HepG2 (cell line): Measurements from ENCODE around the gene AMN.

Experiments
- MAX ChIP-seq: IDR thresholded peaks from 2 replicates; pipeline ENCODE4 v1.6.1; 2012; ENCODE audit warnings: inconsistent platforms
- ZNF343 ChIP-seq: sonication (generic); formaldehyde crosslinking; IDR thresholded peaks from 2 replicates; pipeline ENCODE4 v1.4.0; 2020; ENCODE audit warnings: mild to moderate bottlenecking, missing genetic modification reagents

DNA sequence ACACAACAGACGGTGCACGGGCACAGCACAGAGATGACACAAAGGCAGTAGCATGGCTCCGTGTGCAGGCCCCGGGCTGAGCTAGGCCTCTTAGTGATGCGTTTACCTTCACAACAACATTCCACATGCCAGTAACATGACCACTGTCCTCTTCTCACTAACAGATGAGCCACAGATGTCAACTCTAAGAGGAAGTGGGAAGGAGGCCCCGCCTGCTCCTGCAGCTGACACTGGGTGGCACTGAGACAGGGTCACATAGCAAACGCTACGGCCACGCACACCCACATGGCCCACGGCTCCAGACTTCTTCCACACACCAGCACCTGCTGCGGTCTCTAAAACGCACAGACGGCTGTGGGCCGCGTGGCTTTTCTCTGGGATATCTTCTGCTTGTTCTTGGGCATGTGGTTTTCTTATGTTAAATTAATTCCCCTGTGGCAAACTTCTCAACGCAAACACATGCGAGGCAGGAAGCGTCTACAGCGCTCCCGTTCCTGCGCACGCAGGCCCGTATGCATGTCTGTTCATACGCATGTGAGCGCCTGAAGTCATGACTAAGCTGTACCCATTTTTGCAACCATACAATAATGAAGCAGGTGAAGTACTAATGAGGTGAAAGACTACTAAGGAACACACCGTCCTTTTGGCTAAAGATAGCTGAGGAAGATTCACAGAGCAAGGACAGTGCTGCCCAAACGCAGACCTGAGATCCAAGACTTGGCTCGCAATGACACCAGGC lies 26.8 kb downstream of the AMN start:
- TF ChIP-seq ZNF343 (CRISPR knock-in tag) (no peak), MAX (no peak)
